ENCODE results near the gene MSRB3.
"Not testable (repeated sequence)": the region's sequence is repeated elsewhere in the genome, so short reads cannot be mapped to it uniquely, and the experiment has no call there.

Gene MSRB3

GRCh38 chr12:65474831-65475230 is 196.3 kb downstream of the MSRB3 start:
- no peak overlapping the region for H3K9ac ChIP-seq (ENCODE audit: insufficient read length)
- no peak for DNase-seq (ENCODE audit: low read depth, low spot score)
- TF ChIP-seq FOXP2 (optimal IDR thresholded peaks at IDR 0.05; ENCODE audit: control extremely low read depth, extremely low read length, insufficient read depth) = no peak
- TF ChIP-seq EZH2 (IDR thresholded peaks at IDR 0.05) = no peak
- no peak for TF ChIP-seq POLR2AphosphoS5 (IDR thresholded peaks at IDR 0.05; ENCODE audit: borderline replicate concordance, low read depth, low read length)
- no peaks in the 10 kb centered on the region for H3K36me3 ChIP-seq (ENCODE audit: insufficient read depth, low read length)
- no peak overlapping the region for H3K27ac ChIP-seq
- H3K4me3 ChIP-seq = no peak overlapping the region
- H3K9me3 ChIP-seq (ENCODE audit: low read depth, low read length) = no peaks in the 10 kb centered on the region

- Histone ChIP-seq H3K9me3 (ENCODE audit: low read depth, low read length) (no peaks in the 10 kb centered on the region), H3K9ac (ENCODE audit: insufficient read length) (no peak overlapping the region), H3K27ac (no peak overlapping the region), H3K4me3 (no peak overlapping the region), H3K36me3 (ENCODE audit: insufficient read depth, low read length) (no peaks in the 10 kb centered on the region)
- no peak for TF ChIP-seq POLR2AphosphoS5 (IDR thresholded peaks at IDR 0.05; ENCODE audit: borderline replicate concordance, low read depth, low read length)
- TF ChIP-seq FOXP2 (optimal IDR thresholded peaks at IDR 0.05; ENCODE audit: control extremely low read depth, extremely low read length, insufficient read depth) = no peak
- no peak for TF ChIP-seq EZH2 (IDR thresholded peaks at IDR 0.05)
- DNase-seq (ENCODE audit: low read depth, low spot score) = no peak
These were observed 199.2 kb downstream of the MSRB3 start for GRCh38 chr12:65477721-65478120.

GRCh38 chr12:65483891-65484516 is 205.5 kb downstream of the MSRB3 start:
- H3K9ac ChIP-seq (ENCODE audit: insufficient read length) = not testable (repeated sequence)

GRCh38 chr12:65488197-65488596 is 209.7 kb downstream of the MSRB3 start:
- no peak overlapping the region for H3K27ac ChIP-seq
- H3K9ac ChIP-seq (ENCODE audit: insufficient read length) = no peak overlapping the region
- no peaks in the 10 kb centered on the region for H3K36me3 ChIP-seq (ENCODE audit: insufficient read depth, low read length)
- DNase-seq (ENCODE audit: low read depth, low spot score) = no peak
- H3K4me3 ChIP-seq = no peak overlapping the region
- TF ChIP-seq POLR2AphosphoS5 (IDR thresholded peaks at IDR 0.05; ENCODE audit: borderline replicate concordance, low read depth, low read length) (no peak), EZH2 (IDR thresholded peaks at IDR 0.05) (no peak), FOXP2 (optimal IDR thresholded peaks at IDR 0.05; ENCODE audit: control extremely low read depth, extremely low read length, insufficient read depth) (no peak)
- peaks cover 3% of the 10 kb centered on the region; the same call in 1 of the 2 replicates for H3K9me3 ChIP-seq (ENCODE audit: low read depth, low read length)

More at GRCh38 chr12:65483891-65484516, 205.5 kb downstream of the MSRB3 start:
- H3K36me3 ChIP-seq (ENCODE audit: insufficient read depth, low read length); H3K9me3 ChIP-seq (ENCODE audit: low read depth, low read length); H3K27ac ChIP-seq; H3K4me3 ChIP-seq; DNase-seq (ENCODE audit: low read depth, low spot score): not testable (repeated sequence)

DNA sequence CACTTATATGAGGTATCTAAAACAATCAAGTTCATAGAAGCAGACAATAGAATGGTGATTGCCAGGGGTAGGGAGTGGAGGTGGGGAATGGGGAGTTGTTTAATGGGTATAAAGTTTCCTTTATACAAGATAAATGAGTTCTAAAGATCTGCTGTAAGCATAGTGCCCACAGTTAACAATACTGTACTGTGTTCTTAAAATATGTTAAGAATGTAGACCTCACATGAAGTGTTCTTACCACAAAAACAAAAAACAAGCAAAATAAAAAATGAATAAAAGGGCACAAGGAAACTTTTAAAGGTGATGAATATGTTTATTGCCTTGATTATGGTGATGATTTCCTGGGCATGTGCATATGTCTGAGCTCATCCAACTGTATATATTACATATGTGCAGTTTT is 211.8 kb downstream of the MSRB3 start:
- Histone ChIP-seq H3K36me3 (ENCODE audit: insufficient read depth, low read length) (no peaks in the 10 kb centered on the region), H3K9me3 (ENCODE audit: low read depth, low read length) (no peaks in the 10 kb centered on the region), H3K9ac (ENCODE audit: insufficient read length) (no peak overlapping the region), H3K27ac (no peak overlapping the region), H3K4me3 (no peak overlapping the region)
- TF ChIP-seq EZH2 (IDR thresholded peaks at IDR 0.05) (no peak), POLR2AphosphoS5 (IDR thresholded peaks at IDR 0.05; ENCODE audit: borderline replicate concordance, low read depth, low read length) (no peak), FOXP2 (optimal IDR thresholded peaks at IDR 0.05; ENCODE audit: control extremely low read depth, extremely low read length, insufficient read depth) (no peak)
- DNase-seq (ENCODE audit: low read depth, low spot score) = no peak

DNA sequence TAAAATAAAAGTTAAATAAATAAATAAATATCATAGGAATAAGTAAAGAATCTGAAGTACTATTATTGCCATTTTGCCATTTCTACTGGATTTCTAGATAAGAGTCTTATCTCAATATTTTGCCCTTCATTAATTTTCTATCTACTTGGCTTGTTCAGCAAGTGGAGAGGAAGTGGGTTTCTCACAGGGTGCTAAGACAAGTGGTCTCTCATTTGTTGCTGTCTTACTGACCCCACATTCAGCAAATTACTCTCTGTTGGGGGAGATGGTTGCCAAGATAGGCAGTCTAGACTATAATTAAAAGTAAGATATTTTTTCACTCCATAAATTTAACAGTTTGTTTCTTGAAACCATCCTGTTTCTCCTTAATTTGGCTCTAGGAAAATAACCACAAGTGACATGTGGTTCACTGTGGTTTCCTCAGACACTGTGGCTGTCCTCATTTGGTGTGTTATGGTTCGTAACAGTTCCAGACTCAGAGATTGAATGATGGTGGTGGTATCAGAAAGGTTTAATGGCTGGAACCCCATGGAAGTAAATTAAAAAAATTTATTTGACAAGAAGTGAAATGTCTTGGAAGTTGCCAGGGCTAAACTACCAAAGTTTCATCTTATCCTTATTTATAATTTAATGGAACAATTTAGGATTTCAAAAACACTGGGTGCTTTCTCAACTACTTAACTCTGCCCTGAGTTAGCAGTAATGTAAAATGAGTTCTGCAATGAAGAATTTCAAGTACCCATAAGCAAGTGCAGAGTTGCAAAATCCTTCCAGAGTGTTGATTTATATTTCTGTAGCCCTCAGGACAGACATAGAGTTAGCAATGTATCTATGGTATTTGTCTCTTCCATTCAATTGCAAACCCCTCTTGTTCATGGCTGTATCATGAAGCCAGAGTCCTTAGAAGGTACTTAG is 214.8 kb downstream of the MSRB3 start:
- peak; percentile 52 for DNase-seq (ENCODE audit: low read depth, low spot score)
- no peaks in the 10 kb centered on the region for H3K9me3 ChIP-seq (ENCODE audit: low read depth, low read length)
- H3K27ac ChIP-seq = peak overlapping the region; percentile 73
- H3K9ac ChIP-seq (ENCODE audit: insufficient read length) = no peak overlapping the region
- no peak for TF ChIP-seq FOXP2 (optimal IDR thresholded peaks at IDR 0.05; ENCODE audit: control extremely low read depth, extremely low read length, insufficient read depth)
- TF ChIP-seq EZH2 (IDR thresholded peaks at IDR 0.05) = no peak
- no peak for TF ChIP-seq POLR2AphosphoS5 (IDR thresholded peaks at IDR 0.05; ENCODE audit: borderline replicate concordance, low read depth, low read length)
- peak overlapping the region; percentile 51 for H3K4me3 ChIP-seq
- H3K36me3 ChIP-seq (ENCODE audit: insufficient read depth, low read length) = no peaks in the 10 kb centered on the region

- no peak for DNase-seq (ENCODE audit: low read depth, low spot score)
- Histone ChIP-seq H3K9ac (ENCODE audit: insufficient read length) (no peak overlapping the region), H3K4me3 (peak overlapping the region; percentile 51), H3K27ac (peak overlapping the region; percentile 73), H3K36me3 (ENCODE audit: insufficient read depth, low read length) (no peaks in the 10 kb centered on the region), H3K9me3 (ENCODE audit: low read depth, low read length) (no peaks in the 10 kb centered on the region)
- TF ChIP-seq FOXP2 (optimal IDR thresholded peaks at IDR 0.05; ENCODE audit: control extremely low read depth, extremely low read length, insufficient read depth) = no peak
- TF ChIP-seq EZH2 (IDR thresholded peaks at IDR 0.05) = no peak
- TF ChIP-seq POLR2AphosphoS5 (IDR thresholded peaks at IDR 0.05; ENCODE audit: borderline replicate concordance, low read depth, low read length) = no peak
These were observed 215.4 kb downstream of the MSRB3 start for GRCh38 chr12:65493913-65494245.

GRCh38 chr12:65494537-65494936 is 216.1 kb downstream of the MSRB3 start:
- Histone ChIP-seq H3K27ac (no peak overlapping the region), H3K4me3 (no peak overlapping the region), H3K9me3 (ENCODE audit: low read depth, low read length) (no peaks in the 10 kb centered on the region), H3K36me3 (ENCODE audit: insufficient read depth, low read length) (no peaks in the 10 kb centered on the region), H3K9ac (ENCODE audit: insufficient read length) (no peak overlapping the region)
- TF ChIP-seq FOXP2 (optimal IDR thresholded peaks at IDR 0.05; ENCODE audit: control extremely low read depth, extremely low read length, insufficient read depth) (no peak), POLR2AphosphoS5 (IDR thresholded peaks at IDR 0.05; ENCODE audit: borderline replicate concordance, low read depth, low read length) (no peak), EZH2 (IDR thresholded peaks at IDR 0.05) (no peak)
- DNase-seq (ENCODE audit: low read depth, low spot score) = no peak
